Mesendoderm (in vitro differentiated cells): ENCODE measurements around the gene PPEF1.
"Not testable (repeated sequence)": the region's sequence is repeated elsewhere in the genome, so short reads cannot be mapped to it uniquely, and the experiment has no call there.

ENCODE experiments used
- DNase-seq: peaks from one replicate; pipeline ENCODE4 v3.0.0; 2013
- H2AK5ac ChIP-seq: 2 replicates; pipeline ENCODE4 v1.6.1; 2013; ENCODE audit warnings: low read length, inconsistent platforms
- H2BK120ac ChIP-seq: 2 replicates; pipeline ENCODE4 v1.6.1; 2013; ENCODE audit warnings: low read depth, mild to moderate bottlenecking, low read length, moderate library complexity, mixed read lengths
- H2BK15ac ChIP-seq: replicated peaks from 2 replicates; pipeline ENCODE4 v1.6.1; 2013; ENCODE audit warnings: low read depth, mild to moderate bottlenecking, moderate library complexity
- H2BK5ac ChIP-seq: 2 replicates; pipeline ENCODE4 v1.6.1; 2013; ENCODE audit warnings: low read length, inconsistent platforms
- H3K18ac ChIP-seq: 2 replicates; pipeline ENCODE4 v1.6.1; 2013; ENCODE audit warnings: mild to moderate bottlenecking, low read length, mixed read lengths
- H3K23ac ChIP-seq: one replicate; pipeline ENCODE4 v1.6.1; 2013; ENCODE audit warnings: low read length
- H3K27ac ChIP-seq: 2 replicates; pipeline ENCODE4 v1.5.1; 2013; ENCODE audit warnings: low read depth, mild to moderate bottlenecking, inconsistent platforms, low read length, moderate library complexity
- H3K27me3 ChIP-seq: 2 replicates; pipeline ENCODE4 v1.6.1; 2013; ENCODE audit warnings: low read length, control low read depth, mild to moderate bottlenecking, inconsistent platforms; ENCODE audit not compliant: insufficient read depth, poor library complexity
- H3K36me3 ChIP-seq: 2 replicates; pipeline ENCODE4 v1.6.1; 2013; ENCODE audit warnings: low read length, inconsistent platforms; ENCODE audit not compliant: control insufficient read depth, insufficient read depth
- H3K4ac ChIP-seq: one replicate; pipeline ENCODE4 v1.6.1; 2013; ENCODE audit warnings: low read depth, mild to moderate bottlenecking, low read length, moderate library complexity
- H3K4me1 ChIP-seq: 2 replicates; pipeline ENCODE4 v1.6.1; 2013; ENCODE audit warnings: low read depth, low read length, inconsistent platforms; ENCODE audit not compliant: control insufficient read depth
- H3K4me2 ChIP-seq: 2 replicates; pipeline ENCODE4 v1.6.1; 2013; ENCODE audit warnings: low read length
- H3K4me3 ChIP-seq: 2 replicates; pipeline ENCODE4 v1.5.1; 2013; ENCODE audit warnings: mild to moderate bottlenecking, low read length
- H3K56ac ChIP-seq: one replicate; pipeline ENCODE4 v1.6.1; 2013; ENCODE audit warnings: low read length
- H3K79me1 ChIP-seq: 2 replicates; pipeline ENCODE4 v1.6.1; 2013; ENCODE audit warnings: low read length, inconsistent platforms
- H3K79me2 ChIP-seq: 2 replicates; pipeline ENCODE4 v1.6.1; 2013; ENCODE audit warnings: mild to moderate bottlenecking, low read length; ENCODE audit not compliant: control insufficient read depth, insufficient read depth
- H3K9ac ChIP-seq: 2 replicates; pipeline ENCODE4 v1.6.1; 2013; ENCODE audit warnings: low read length, inconsistent platforms
- H4K5ac ChIP-seq: one replicate; pipeline ENCODE4 v1.6.1; 2013; ENCODE audit warnings: low read length
- H4K8ac ChIP-seq: one replicate; pipeline ENCODE4 v1.6.1; 2013; ENCODE audit warnings: low read depth, mild to moderate bottlenecking, control low read depth, low read length, moderate library complexity
- WGBS: extraction: QIAGEN DNeasy Blood & Tissue Kit; methylation state at CpG from one replicate; pipeline ENCODE4 v1.1.7; 2013; ENCODE audit warnings: low lambda C conversion rate, missing lambda C conversion rate; ENCODE audit not compliant: insufficient coverage; ENCODE audit errors: extremely low coverage; 5-methylcytosine and 5-hydroxymethylcytosine counted together

PPEF1 gene

GRCh38 chrX:18733287-18733686 lies 25.8 kb downstream of the PPEF1 start:
- no CpG with 5 or more reads among the region's 4 CpGs for WGBS

GRCh38 chrX:18739609-18740008 lies 32.2 kb downstream of the PPEF1 start:
- H3K4me3 ChIP-seq, H2BK120ac ChIP-seq, H3K4me1 ChIP-seq, H4K5ac ChIP-seq, H3K4me2 ChIP-seq, H3K18ac ChIP-seq, H3K79me1 ChIP-seq, H3K9ac ChIP-seq, H3K79me2 ChIP-seq, H3K23ac ChIP-seq, H3K27me3 ChIP-seq, H3K4ac ChIP-seq, DNase-seq, H2AK5ac ChIP-seq, H2BK15ac ChIP-seq, H3K36me3 ChIP-seq, H4K8ac ChIP-seq, H3K27ac ChIP-seq, H3K56ac ChIP-seq, H2BK5ac ChIP-seq: not testable (repeated sequence)
- WGBS = no CpG with 5 or more reads among the region's 6 CpGs

More at GRCh38 chrX:18733287-18733686, 25.8 kb downstream of the PPEF1 start:
- Histone ChIP-seq H2BK5ac (no peak overlapping the region), H3K4me2 (no peak overlapping the region), H4K8ac (no peak overlapping the region), H2BK120ac (no peak overlapping the region), H3K18ac (no peak overlapping the region), H3K36me3 (no peaks in the 10 kb centered on the region), H3K27ac (no peak overlapping the region), H3K4ac (no peak overlapping the region), H3K9ac (no peak overlapping the region), H2BK15ac (no peak overlapping the region), H3K56ac (no peak overlapping the region), H3K4me3 (no peak overlapping the region), H3K79me2 (no peaks in the 10 kb centered on the region), H2AK5ac (no peak overlapping the region), H3K23ac (no peak overlapping the region), H4K5ac (no peak overlapping the region), H3K27me3 (no peaks in the 10 kb centered on the region), H3K4me1 (no peaks in the 10 kb centered on the region), H3K79me1 (no peaks in the 10 kb centered on the region)
- DNase-seq = no peak

- Histone ChIP-seq H4K8ac (no peak overlapping the region), H2AK5ac (no peak overlapping the region), H3K18ac (no peak overlapping the region), H3K27ac (no peak overlapping the region), H3K4me2 (no peak overlapping the region), H4K5ac (no peak overlapping the region), H2BK15ac (no peak overlapping the region), H2BK120ac (no peak overlapping the region), H3K56ac (no peak overlapping the region), H3K79me2 (no peaks in the 10 kb centered on the region), H3K9ac (no peak overlapping the region), H3K23ac (no peak overlapping the region), H3K4me3 (no peak overlapping the region), H2BK5ac (no peak overlapping the region), H3K79me1 (no peaks in the 10 kb centered on the region), H3K4ac (no peak overlapping the region), H3K4me1 (no peaks in the 10 kb centered on the region), H3K27me3 (no peaks in the 10 kb centered on the region), H3K36me3 (no peaks in the 10 kb centered on the region)
- no peak for DNase-seq
- WGBS = no CpG with 5 or more reads among the region's 2 CpGs
Measured at GRCh38 chrX:18748499-18748898, 41.1 kb downstream of the PPEF1 start.

GRCh38 chrX:18753631-18754030 lies 46.2 kb downstream of the PPEF1 start:
- H3K79me2 ChIP-seq = no peaks in the 10 kb centered on the region
- no peak overlapping the region for H2BK5ac ChIP-seq
- no peak overlapping the region for H3K4ac ChIP-seq
- H3K4me2 ChIP-seq = no peak overlapping the region
- H4K8ac ChIP-seq = no peak overlapping the region
- H3K79me1 ChIP-seq = no peaks in the 10 kb centered on the region
- DNase-seq = no peak
- no peak overlapping the region for H4K5ac ChIP-seq
- H2BK120ac ChIP-seq = no peak overlapping the region
- no peak overlapping the region for H3K9ac ChIP-seq
- H3K27ac ChIP-seq = no peak overlapping the region
- H3K4me3 ChIP-seq = no peak overlapping the region
- H3K23ac ChIP-seq = no peak overlapping the region
- H2BK15ac ChIP-seq = no peak overlapping the region
- no peak overlapping the region for H2AK5ac ChIP-seq
- H3K4me1 ChIP-seq = no peaks in the 10 kb centered on the region
- WGBS = no CpG with 5 or more reads among the region's 2 CpGs
- H3K36me3 ChIP-seq = no peaks in the 10 kb centered on the region
- H3K27me3 ChIP-seq = no peaks in the 10 kb centered on the region
- no peak overlapping the region for H3K18ac ChIP-seq
- H3K56ac ChIP-seq = no peak overlapping the region

GRCh38 chrX:18755651-18756050 lies 48.2 kb downstream of the PPEF1 start:
- H2BK120ac ChIP-seq = no peak overlapping the region
- no peak for DNase-seq
- no peak overlapping the region for H3K4me2 ChIP-seq
- no peak overlapping the region for H2BK5ac ChIP-seq
- no peaks in the 10 kb centered on the region for H3K4me1 ChIP-seq
- no peak overlapping the region for H3K9ac ChIP-seq
- no peak overlapping the region for H3K56ac ChIP-seq
- no peaks in the 10 kb centered on the region for H3K27me3 ChIP-seq
- no peaks in the 10 kb centered on the region for H3K36me3 ChIP-seq
- no peak overlapping the region for H3K4me3 ChIP-seq
- H3K79me1 ChIP-seq = no peaks in the 10 kb centered on the region
- H3K27ac ChIP-seq = no peak overlapping the region
- H2AK5ac ChIP-seq = no peak overlapping the region
- no peak overlapping the region for H2BK15ac ChIP-seq
- H3K79me2 ChIP-seq = no peaks in the 10 kb centered on the region
- no peak overlapping the region for H4K8ac ChIP-seq
- no peak overlapping the region for H3K23ac ChIP-seq
- no peak overlapping the region for H3K18ac ChIP-seq
- no CpG with 5 or more reads among the region's 4 CpGs for WGBS
- no peak overlapping the region for H3K4ac ChIP-seq
- no peak overlapping the region for H4K5ac ChIP-seq
